GM21528 (cell line): Measurements from ENCODE around the gene ADD1.
"Not testable (repeated sequence)": the region's sequence is repeated elsewhere in the genome, so short reads cannot be mapped to it uniquely, and the experiment has no call there.

Experiments
- ATAC-seq: cut with Tn5 transposase; IDR thresholded peaks from one replicate; pipeline ENCODE4 v1.9.1; 2021; ENCODE audit warnings: mild to moderate bottlenecking, moderate library complexity; ENCODE audit not compliant: unreplicated experiment, low FRiP score

ADD1 gene

DNA sequence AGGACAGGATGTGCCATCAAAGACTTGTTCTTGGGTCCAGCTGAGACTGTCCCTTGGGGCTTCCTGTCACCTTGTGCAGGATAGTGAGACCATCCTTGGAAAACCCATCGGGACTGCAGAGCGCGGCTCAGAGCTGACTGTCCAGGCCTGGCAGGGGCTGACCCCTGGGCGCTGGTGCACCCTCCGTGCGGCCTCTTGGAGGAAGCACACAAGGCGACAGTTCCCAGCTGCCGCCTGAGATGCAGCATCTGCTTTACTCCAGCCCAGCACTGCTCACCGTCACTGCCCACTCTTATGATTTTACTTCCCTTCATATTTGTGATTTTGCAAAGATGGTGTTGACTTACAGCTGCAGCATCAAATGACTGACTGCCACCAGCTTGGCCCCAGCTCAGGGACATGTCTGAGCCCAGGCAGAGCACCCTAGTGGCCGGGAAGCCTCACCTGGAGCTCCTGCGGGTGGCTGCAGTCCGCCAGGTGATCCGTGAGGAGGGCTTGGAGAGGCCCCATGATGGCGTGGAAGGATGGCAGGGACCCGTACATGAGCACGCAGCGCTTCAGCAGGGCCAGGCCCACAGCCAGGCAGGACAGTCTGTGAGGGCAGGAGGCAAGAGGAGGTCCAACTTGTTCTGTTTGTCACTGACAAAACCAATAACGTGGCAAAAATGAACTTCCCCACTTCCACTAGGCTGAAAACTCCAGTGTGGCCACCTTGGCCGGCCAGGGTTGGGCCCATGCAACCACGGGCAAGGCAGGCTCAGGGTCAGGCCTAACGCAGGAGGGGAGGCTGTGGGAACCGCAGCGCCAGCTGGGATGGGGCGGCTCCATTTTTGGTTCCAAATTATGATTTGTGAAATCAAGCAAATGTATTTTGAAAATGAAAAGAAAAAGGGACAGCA, 97.7 kb downstream of the ADD1 start:
- no peak for ATAC-seq

GRCh38 chr4:2942037-2942531, 98.4 kb downstream of the ADD1 start:
- no peak for ATAC-seq

- ATAC-seq = no peak
Measured at GRCh38 chr4:2942532-2943363, 99.1 kb downstream of the ADD1 start.

DNA sequence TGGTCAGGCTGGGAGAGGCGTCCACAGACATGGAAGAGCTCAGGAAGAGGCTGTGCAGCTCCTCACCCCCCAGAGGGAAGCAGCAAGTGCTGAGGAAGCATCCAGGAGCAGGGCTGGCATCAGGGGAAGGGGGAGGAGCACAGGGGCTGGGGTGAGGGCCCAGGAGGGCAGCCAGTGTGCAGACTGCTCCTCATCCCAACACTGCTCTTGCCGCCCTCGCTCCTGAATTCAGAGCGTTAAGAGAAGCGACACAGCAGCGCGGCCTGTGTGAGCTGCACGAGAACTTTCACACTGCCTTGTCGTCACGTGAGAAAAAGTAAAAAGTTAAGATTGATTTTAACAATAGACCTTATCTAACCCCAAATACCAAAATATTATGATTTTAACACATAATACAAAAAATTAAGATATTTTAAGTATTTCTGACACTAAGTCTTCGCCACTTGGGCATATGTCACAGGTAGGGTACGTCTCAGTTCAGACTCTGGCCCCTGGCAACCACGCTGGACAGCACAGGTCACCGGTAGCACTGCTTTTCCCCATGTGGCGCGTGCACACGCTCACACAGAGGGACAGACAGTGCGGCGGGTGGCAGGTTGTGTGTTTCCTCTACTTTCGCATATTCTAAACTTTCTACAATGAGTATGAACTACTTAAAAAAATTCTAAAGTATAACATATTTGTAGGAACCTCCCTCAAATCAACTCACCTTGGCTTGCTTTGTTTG, 99.9 kb downstream of the ADD1 start:
- no peak for ATAC-seq

- ATAC-seq = no peak
Measured at GRCh38 chr4:2944091-2944482, 100.4 kb downstream of the ADD1 start.

GRCh38 chr4:2944586-2945526, 101.2 kb downstream of the ADD1 start:
- no peak for ATAC-seq

GRCh38 chr4:2945619-2946604, 102.3 kb downstream of the ADD1 start:
- not testable (repeated sequence) for ATAC-seq

- no peak for ATAC-seq
Measured at GRCh38 chr4:2946812-2947600, 103.4 kb downstream of the ADD1 start.

DNA sequence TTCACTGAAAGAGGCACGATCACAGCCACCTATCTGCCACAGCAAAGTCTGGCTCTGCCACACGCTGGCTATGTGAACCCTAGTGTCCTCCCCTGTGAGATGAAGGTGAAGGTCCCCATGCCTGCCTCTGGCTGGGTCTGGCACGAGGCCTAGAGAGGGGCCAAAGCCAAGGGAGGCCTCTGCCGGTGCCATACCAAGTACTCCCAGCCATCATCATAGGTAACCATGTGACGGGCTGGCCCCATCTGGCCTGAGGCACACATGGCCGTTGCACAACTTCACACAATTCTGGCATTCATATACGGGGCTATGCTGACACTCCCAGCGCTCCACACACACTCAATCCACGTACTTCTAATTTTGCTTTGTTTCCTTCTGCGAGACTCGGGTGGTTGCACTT, 104.3 kb downstream of the ADD1 start:
- ATAC-seq = no peak

DNA sequence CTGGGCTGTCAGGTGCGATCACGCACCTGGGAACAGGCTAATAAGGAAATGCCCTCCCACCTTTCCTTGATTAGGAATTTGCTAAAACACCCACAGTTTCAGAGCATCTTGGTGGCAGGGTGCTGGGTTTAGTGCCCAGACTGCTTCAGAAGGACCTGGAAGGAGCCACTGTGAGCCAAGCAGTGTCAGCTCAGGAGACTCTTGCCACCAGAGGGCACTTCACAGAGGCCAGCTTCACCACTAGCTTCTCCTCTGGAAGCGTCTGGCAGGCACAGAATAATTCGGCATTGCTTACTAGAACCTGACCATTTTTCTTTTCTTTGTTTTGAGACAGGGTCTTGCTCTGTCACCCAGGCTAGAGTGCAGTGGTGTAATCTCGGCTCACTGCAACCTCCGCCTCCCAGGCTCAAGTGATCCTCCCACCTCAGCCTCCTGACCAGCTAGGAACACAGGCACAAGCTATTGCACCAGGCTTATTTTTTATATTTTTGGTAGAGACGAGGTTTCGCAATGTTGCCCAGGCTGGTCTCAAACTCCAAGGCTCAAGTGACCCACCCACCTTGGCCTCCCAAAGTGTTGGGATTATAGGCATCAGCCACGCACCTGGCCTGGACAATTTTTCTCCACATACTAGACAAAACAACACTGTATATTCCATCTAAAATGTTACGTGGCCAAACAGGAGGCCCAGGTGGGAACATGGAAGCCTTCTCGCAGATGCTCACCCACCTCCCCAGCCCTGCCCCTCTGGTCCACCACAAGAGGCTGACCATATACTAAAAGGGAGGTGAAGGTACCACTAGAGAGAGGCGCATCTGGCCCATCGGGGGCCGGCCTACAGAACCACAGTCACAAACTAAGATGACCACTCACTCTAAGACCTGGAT, 105.5 kb downstream of the ADD1 start:
- no peak for ATAC-seq

GRCh38 chr4:2949782-2950125, 106.1 kb downstream of the ADD1 start:
- ATAC-seq = no peak

- no peak for ATAC-seq
Measured at GRCh38 chr4:2950221-2950989, 106.8 kb downstream of the ADD1 start.

DNA sequence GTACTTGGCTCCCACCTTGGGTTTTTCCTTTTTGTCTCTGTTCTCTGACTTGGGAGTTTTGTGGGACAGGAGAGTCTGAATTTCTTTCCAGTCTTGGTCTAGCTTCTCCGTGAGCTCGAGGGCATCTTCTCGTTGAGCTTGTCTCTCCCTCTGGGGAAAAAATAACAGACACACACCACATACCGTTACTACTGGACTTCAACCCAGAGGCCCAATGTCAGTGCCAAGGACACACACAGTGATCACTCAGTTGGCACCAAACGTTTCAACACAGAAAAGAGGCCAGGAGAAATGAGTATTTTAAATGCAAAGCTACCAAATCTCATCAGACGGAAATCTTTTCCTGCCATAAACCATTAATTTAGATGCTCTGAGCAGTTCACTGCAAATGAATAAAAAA, 109.9 kb downstream of the ADD1 start:
- ATAC-seq = no peak

- peak; percentile 57 for ATAC-seq
Measured at GRCh38 chr4:2954358-2955185, 110.9 kb downstream of the ADD1 start.
